ENCODE results near the gene FOSL2. TPM values are rescaled to one million over a fixed set of nuclear protein-coding genes. Genes with fewer than 3 reads are reported as not detected.

Gene FOSL2
- total RNA-seq, 1 experiment from 2014 or later = 44.8 TPM

- DNase-seq (ENCODE audit: low read depth, low spot score) (no peak), ATAC-seq (no peak)
- Histone ChIP-seq H3K9me2 (ENCODE audit: insufficient read depth) (no peaks in the 10 kb centered on the region), H3K9me3 (ENCODE audit: control insufficient read depth in 1 of 2, insufficient read depth in 1 of 2, low read depth in 1 of 2, low read length in 2 of 2) (no peaks in the 10 kb centered on the region; a peak in 1 of 4 replicates), H3K4me2 (ENCODE audit: low read length) (no peak overlapping the region), H3K4me3 (replicated peaks in 1 of 2; ENCODE audit: low read depth in 1 of 2, low read length in 2 of 2) (no peak overlapping the region), H3K79me2 (ENCODE audit: insufficient read depth, low read length) (no peaks in the 10 kb centered on the region), H3K36me3 (ENCODE audit: control insufficient read depth in 1 of 2, insufficient read depth in 2 of 2, low read length in 2 of 2) (no peaks in the 10 kb centered on the region), H3K4me1 (ENCODE audit: control insufficient read depth in 1 of 2, insufficient read depth in 2 of 2, low read length in 2 of 2) (peaks cover 0 to 6% of the 10 kb centered on the region in 2 experiments; a peak in 1 of 4 replicates), H4K20me1 (ENCODE audit: insufficient read depth) (no peaks in the 10 kb centered on the region), H3K27me3 (ENCODE audit: insufficient read depth, low read length) (no peaks in the 10 kb centered on the region), H2AFZ (ENCODE audit: low read depth, low read length, poor library complexity, severe bottlenecking) (no peak overlapping the region), H3K27ac (ENCODE audit: low read depth, low read length) (no peak overlapping the region), H3K9ac (ENCODE audit: low read length) (no peak overlapping the region)
- BruUV-seq (replicated peaks) = no TSS peak
- intact Hi-C loops (cut with micrococcal nuclease) = no loop called here
- ChIA-PET POLR2A (no interaction called here), RAD21 (ENCODE audit: low non-redundant PET in 1 of 2, low total read pairs in 2 of 2, uncharacterized antibody in 2 of 2, unreplicated experiment in 2 of 2) (no interaction called here), CTCF (no interaction called here)
- TF ChIP-seq FOSL1 (IDR thresholded peaks at IDR 0.05; ENCODE audit: low read depth) (no peak), RAD21 (IDR thresholded peaks at IDR 0.05; ENCODE audit: low read depth) (no peak), CEBPB (IDR thresholded peaks at IDR 0.05; ENCODE audit: low read depth) (no peak), CTCF (IDR thresholded peaks at IDR 0.05 in 2 of 3, conservative IDR thresholded peaks at IDR 0.05 in 1 of 3; ENCODE audit: borderline replicate concordance in 1 of 3, insufficient read depth in 1 of 3, low read depth in 2 of 3, low read length in 2 of 3) (no peak), SRF (IDR thresholded peaks at IDR 0.05; ENCODE audit: low read depth) (no peak), POLR2AphosphoS5 (IDR thresholded peaks at IDR 0.05; ENCODE audit: low read depth, low read length) (no peak), ZNF274 (IDR thresholded peaks at IDR 0.05; ENCODE audit: low read depth, low read length) (no peak), TCF7L2 (IDR thresholded peaks at IDR 0.05; ENCODE audit: borderline replicate concordance, extremely low read depth, insufficient read depth, insufficient read length) (no peak), SIN3A (IDR thresholded peaks at IDR 0.05; ENCODE audit: low read depth) (no peak), REST (IDR thresholded peaks at IDR 0.05; ENCODE audit: low read depth) (no peak), MAX (IDR thresholded peaks at IDR 0.05) (no peak), ZFX (IDR thresholded peaks at IDR 0.05) (no peak), POLR2A (IDR thresholded peaks at IDR 0.05; ENCODE audit: borderline replicate concordance, extremely low read depth, insufficient read depth, insufficient read length) (no peak), EGR1 (IDR thresholded peaks at IDR 0.05; ENCODE audit: low read depth) (no peak), JUND (IDR thresholded peaks at IDR 0.05) (no peak), EZH2phosphoT487 (IDR thresholded peaks at IDR 0.05; ENCODE audit: borderline replicate concordance) (no peak), ATF3 (IDR thresholded peaks at IDR 0.05) (no peak), EZH2 (IDR thresholded peaks at IDR 0.05) (no peak), CBX3 (IDR thresholded peaks at IDR 0.05; ENCODE audit: low read depth) (no peak)
These were observed 43.2 kb downstream of the FOSL2 start for GRCh38 chr2:28435814-28436351.

Measured in HCT116 (cell line).